ENCODE data around the gene SMCO3.

- TF ChIP-seq CTCF (IDR thresholded peaks at IDR 0.05): no peak
- TF ChIP-seq POLR2A (IDR thresholded peaks at IDR 0.05): no peak
Observed at GRCh38 chr12:14850929-14851663, 37.1 kb upstream of the SMCO3 start.
